D721Med (cell line): ENCODE measurements around the gene LILRA1.
"Not testable (repeated sequence)": the region's sequence is repeated elsewhere in the genome, so short reads cannot be mapped to it uniquely, and the experiment has no call there.

ENCODE experiments used
- DNase-seq: peaks from one replicate; pipeline ENCODE4 v3.0.0; 2011; ENCODE audit warnings: low spot score; ENCODE audit not compliant: insufficient read length
- FAIRE-seq: peaks from 2 replicates; lab custom pipeline; 2011; peaks lifted over from hg19 to GRCh38; lab: Jason Lieb, UNC
- TF ChIP-seq, protein P1 (sequence below): IDR thresholded peaks from 2 replicates; pipeline ENCODE4 v1.5.1; 2012; ENCODE audit warnings: mild to moderate bottlenecking, control low read depth; ENCODE audit not compliant: insufficient read depth; ENCODE audit errors: missing control alignments

The LILRA1 gene

DNA sequence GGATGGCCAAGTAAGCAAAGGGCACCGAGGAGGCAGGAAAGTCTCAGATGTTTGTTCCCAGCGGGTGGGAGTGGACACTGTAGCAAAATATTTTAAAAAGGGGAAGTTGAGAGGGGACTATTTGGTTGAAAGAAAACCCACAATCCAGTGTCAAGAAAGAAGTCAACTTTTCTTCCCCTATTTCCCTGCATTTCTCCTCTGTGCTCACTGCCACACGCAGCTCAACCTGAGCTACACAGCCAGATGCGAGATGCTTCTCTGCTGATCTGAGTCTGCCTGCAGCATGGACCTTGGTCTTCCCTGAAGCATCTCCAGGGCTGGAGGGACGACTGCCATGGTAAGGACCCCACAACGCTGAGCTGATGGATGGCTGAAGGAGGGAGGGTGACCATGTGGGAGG, at the start of gene LILRA1:
Gene LILRA1, plus strand, starts transcription at position 188 of the 400 bp plus-strand sequence. CDS start 613 bp downstream, outside the sequence.
- not testable (repeated sequence) for DNase-seq, FAIRE-seq

DNA sequence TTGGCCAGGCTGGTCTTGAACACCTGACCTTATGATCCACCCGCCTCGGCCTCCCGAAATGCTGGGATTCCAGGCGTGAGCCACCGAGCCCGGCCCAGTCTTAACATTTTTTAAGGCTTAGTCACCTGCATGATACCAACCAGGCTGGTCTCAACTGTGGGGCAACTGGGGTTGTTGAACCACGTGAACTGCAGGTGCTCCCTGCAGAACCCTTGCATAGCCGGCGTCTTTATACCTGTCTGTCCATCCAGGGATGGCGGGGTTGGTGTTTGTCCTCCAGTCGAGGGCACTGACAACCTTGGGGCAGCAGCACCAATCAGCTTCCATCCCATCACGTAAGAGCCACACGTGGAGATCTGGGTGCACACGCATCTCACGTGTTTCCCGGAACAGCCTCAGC, 44.6 kb upstream of the LILRA1 start:
- TF ChIP-seq, protein P1, sequence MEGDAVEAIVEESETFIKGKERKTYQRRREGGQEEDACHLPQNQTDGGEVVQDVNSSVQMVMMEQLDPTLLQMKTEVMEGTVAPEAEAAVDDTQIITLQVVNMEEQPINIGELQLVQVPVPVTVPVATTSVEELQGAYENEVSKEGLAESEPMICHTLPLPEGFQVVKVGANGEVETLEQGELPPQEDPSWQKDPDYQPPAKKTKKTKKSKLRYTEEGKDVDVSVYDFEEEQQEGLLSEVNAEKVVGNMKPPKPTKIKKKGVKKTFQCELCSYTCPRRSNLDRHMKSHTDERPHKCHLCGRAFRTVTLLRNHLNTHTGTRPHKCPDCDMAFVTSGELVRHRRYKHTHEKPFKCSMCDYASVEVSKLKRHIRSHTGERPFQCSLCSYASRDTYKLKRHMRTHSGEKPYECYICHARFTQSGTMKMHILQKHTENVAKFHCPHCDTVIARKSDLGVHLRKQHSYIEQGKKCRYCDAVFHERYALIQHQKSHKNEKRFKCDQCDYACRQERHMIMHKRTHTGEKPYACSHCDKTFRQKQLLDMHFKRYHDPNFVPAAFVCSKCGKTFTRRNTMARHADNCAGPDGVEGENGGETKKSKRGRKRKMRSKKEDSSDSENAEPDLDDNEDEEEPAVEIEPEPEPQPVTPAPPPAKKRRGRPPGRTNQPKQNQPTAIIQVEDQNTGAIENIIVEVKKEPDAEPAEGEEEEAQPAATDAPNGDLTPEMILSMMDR = no peak
- DNase-seq (no peak), FAIRE-seq (no peak)

GRCh38 chr19:54549224-54549623, 44.2 kb upstream of the LILRA1 start:
- FAIRE-seq = no peak
- no peak for DNase-seq
- TF ChIP-seq, protein P1 = no peak

DNA sequence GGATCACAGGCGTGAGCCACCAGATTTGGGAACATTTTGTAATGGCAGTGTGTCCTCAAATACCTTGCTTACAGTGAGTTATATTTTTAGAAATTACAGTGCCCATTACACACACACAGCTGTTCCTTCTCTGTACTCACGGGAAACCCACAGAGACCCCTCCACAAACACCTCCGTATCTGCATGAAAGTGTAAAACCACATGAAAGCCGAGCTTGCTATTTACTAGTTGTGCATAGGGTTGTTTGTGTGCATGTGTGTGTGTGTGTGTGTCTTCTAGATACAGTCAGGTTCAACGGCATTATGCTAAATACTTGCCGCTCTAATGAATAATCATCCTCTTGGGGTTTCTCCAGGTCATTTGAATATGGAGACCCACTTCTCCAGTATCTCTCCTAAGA, 42.1 kb upstream of the LILRA1 start:
- DNase-seq (no peak), FAIRE-seq (no peak)
- TF ChIP-seq, protein P1 = no peak

DNA sequence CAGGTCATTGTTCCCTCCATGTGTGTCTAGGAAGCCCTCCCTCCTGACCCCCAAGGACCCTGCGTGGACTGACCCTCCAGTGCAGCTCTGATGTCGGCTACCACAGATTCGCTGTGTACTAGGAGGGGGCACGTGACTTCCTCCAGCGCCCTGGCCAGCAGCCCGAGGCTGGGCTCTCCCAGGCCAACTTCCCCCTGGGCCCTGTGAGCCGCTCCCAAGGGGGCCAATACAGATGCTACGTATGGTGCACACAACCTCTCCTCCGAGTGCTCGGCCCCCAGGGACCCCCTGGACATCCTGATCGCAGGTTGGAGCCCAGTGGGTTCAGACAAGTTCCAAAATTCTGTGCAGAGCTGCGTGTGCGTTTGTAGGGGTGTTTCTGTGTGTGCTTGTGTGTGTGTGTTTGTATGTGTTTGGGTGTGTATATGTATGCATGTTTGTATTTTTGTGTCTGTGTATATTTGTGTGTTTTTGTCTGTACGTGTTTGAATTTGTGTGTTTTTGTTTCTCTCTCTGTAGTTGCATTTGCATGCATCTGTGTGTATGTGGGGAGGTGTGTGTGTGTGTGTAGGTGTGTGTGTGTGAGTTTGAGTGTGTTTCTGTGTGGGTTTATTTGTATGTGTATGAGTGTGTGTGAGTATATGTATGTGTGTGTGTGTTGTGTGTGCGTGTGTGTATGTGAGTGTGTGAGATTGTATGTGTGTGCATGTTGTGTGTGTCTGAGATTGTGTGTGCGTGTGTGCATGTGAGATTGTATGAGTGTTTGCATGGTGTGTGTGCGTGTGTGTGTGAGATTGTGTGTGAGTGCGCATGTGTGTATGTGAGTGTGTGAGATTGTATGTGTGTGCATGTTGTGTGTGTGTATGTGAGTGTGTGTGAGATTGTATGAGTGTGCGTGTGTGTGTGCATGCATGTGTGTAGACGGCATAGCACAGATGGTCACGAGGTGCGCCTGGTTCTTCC, 41.2 kb upstream of the LILRA1 start:
- DNase-seq (no peak), FAIRE-seq (no peak)
- TF ChIP-seq, protein P1 = no peak

GRCh38 chr19:54552913-54553310, 40.5 kb upstream of the LILRA1 start:
- no peak for FAIRE-seq
- TF ChIP-seq, protein P1 = no peak

GRCh38 chr19:54554006-54554405, 39.4 kb upstream of the LILRA1 start:
- FAIRE-seq (no peak), DNase-seq (no peak)
- TF ChIP-seq, protein P1 = no peak

More at GRCh38 chr19:54552913-54553310, 40.5 kb upstream of the LILRA1 start:
- DNase-seq = no peak
